Body of pancreas (tissue), 4 donors: ENCODE data around the gene VTN.

Source experiments
- CTCF ChIP-seq, 7 experiments: fragments of 450-650 bp in 4 of 7; fragments of 200-600 bp in 3 of 7; sonication (generic) in 3 of 7; IDR thresholded peaks; one replicate each; pipeline ENCODE4 v1.5.1; 2016 to 2019; ENCODE audit warnings: antibody characterized with exemption in 7 of 7
- POLR2A ChIP-seq, 3 donors: fragments of 450-650 bp; IDR thresholded peaks; one replicate each; pipeline ENCODE4 v1.6.1; 2016; ENCODE audit warnings: antibody characterized with exemption in 3 of 3, mild to moderate bottlenecking in 2 of 3

- TF ChIP-seq CTCF (IDR thresholded peaks at IDR 0.05) (no peak), POLR2A (IDR thresholded peaks at IDR 0.05) (no peak)
Measured at GRCh38 chr17:28327031-28327607, 43.0 kb downstream of the VTN start.
